ENCODE results near the gene PTPRU. TPM values are rescaled to one million over a fixed set of nuclear protein-coding genes. Genes with fewer than 3 reads are reported as not detected.

Gene PTPRU
- total and polyA plus RNA-seq, 2 experiments from 2014 or later = 8.0 to 105 TPM

DNA sequence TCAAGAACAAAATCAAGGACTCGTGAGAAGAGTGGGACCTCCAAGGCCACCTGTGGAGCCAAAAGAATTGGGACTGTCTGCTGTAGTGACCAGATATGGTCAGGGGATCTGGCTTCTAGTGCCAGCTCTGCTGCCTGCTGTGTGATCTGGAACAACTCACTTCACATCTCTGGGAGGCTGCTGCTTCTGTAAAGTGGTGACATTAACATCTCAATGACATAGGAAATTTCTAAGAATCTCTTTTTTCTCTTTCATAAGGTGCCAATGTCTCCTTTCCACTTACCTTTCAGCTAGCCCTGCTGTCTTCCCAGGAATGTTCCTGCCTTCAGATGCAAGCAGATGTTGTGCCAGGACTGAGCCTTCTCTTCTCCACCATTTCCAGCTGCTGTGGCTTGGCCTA is 49.6 kb upstream of the PTPRU start:
- Histone ChIP-seq H3F3A (replicated peaks; ENCODE audit: low read depth) (peaks cover 15% of the 10 kb centered on the region; the same call in 1 of the 2 replicates), H3K27ac (ENCODE audit: low read depth) (peak overlapping the region; percentile 88), H3K4me3 (peak overlapping the region; percentile 7; the same call in 1 of the 2 replicates), H3K4me2 (peak overlapping the region; percentile 44), H3K4me1 (ENCODE audit: insufficient read depth) (peaks cover 19% of the 10 kb centered on the region), H3K79me2 (replicated peaks; ENCODE audit: insufficient read depth) (no peaks in the 10 kb centered on the region), H4K20me1 (replicated peaks; ENCODE audit: insufficient read depth) (no peaks in the 10 kb centered on the region), H3K9me2 (ENCODE audit: insufficient read depth) (no peaks in the 10 kb centered on the region), H3K27me3 (ENCODE audit: insufficient read depth) (no peaks in the 10 kb centered on the region), H3K36me3 (ENCODE audit: insufficient read depth) (no peaks in the 10 kb centered on the region), H2AFZ (no peak overlapping the region)
- ATAC-seq = peak; percentile 35
- H3K27ac Mint-ChIP-seq = peak overlapping the region; percentile 71
- H3K9me3 Mint-ChIP-seq = peaks cover 5% of the 10 kb centered on the region; the same call in 2 of the 3 replicates
- peaks cover 6% of the 10 kb centered on the region for H3K36me3 Mint-ChIP-seq (ENCODE audit: low read depth)
- H3K4me1 Mint-ChIP-seq = peaks cover 34% of the 10 kb centered on the region
- peak; percentile 63 for DNase-seq (ENCODE audit: low spot score)
- peak overlapping the region; percentile 25; the same call in 1 of the 3 replicates for H3K4me3 Mint-ChIP-seq
- TF ChIP-seq EZH2phosphoT487 (IDR thresholded peaks at IDR 0.05; ENCODE audit: unreplicated experiment) (no peak), EZH2 (IDR thresholded peaks at IDR 0.05; ENCODE audit: low read depth, unreplicated experiment) (no peak), JUNB (IDR thresholded peaks at IDR 0.05; ENCODE audit: unreplicated experiment) (no peak), POLR2AphosphoS5 (IDR thresholded peaks at IDR 0.05; ENCODE audit: low read depth) (no peak), ZNF331 (CRISPR knock-in tag; IDR thresholded peaks at IDR 0.05; ENCODE audit: low read depth) (no peak)
- TF ChIP-seq, protein P1, sequence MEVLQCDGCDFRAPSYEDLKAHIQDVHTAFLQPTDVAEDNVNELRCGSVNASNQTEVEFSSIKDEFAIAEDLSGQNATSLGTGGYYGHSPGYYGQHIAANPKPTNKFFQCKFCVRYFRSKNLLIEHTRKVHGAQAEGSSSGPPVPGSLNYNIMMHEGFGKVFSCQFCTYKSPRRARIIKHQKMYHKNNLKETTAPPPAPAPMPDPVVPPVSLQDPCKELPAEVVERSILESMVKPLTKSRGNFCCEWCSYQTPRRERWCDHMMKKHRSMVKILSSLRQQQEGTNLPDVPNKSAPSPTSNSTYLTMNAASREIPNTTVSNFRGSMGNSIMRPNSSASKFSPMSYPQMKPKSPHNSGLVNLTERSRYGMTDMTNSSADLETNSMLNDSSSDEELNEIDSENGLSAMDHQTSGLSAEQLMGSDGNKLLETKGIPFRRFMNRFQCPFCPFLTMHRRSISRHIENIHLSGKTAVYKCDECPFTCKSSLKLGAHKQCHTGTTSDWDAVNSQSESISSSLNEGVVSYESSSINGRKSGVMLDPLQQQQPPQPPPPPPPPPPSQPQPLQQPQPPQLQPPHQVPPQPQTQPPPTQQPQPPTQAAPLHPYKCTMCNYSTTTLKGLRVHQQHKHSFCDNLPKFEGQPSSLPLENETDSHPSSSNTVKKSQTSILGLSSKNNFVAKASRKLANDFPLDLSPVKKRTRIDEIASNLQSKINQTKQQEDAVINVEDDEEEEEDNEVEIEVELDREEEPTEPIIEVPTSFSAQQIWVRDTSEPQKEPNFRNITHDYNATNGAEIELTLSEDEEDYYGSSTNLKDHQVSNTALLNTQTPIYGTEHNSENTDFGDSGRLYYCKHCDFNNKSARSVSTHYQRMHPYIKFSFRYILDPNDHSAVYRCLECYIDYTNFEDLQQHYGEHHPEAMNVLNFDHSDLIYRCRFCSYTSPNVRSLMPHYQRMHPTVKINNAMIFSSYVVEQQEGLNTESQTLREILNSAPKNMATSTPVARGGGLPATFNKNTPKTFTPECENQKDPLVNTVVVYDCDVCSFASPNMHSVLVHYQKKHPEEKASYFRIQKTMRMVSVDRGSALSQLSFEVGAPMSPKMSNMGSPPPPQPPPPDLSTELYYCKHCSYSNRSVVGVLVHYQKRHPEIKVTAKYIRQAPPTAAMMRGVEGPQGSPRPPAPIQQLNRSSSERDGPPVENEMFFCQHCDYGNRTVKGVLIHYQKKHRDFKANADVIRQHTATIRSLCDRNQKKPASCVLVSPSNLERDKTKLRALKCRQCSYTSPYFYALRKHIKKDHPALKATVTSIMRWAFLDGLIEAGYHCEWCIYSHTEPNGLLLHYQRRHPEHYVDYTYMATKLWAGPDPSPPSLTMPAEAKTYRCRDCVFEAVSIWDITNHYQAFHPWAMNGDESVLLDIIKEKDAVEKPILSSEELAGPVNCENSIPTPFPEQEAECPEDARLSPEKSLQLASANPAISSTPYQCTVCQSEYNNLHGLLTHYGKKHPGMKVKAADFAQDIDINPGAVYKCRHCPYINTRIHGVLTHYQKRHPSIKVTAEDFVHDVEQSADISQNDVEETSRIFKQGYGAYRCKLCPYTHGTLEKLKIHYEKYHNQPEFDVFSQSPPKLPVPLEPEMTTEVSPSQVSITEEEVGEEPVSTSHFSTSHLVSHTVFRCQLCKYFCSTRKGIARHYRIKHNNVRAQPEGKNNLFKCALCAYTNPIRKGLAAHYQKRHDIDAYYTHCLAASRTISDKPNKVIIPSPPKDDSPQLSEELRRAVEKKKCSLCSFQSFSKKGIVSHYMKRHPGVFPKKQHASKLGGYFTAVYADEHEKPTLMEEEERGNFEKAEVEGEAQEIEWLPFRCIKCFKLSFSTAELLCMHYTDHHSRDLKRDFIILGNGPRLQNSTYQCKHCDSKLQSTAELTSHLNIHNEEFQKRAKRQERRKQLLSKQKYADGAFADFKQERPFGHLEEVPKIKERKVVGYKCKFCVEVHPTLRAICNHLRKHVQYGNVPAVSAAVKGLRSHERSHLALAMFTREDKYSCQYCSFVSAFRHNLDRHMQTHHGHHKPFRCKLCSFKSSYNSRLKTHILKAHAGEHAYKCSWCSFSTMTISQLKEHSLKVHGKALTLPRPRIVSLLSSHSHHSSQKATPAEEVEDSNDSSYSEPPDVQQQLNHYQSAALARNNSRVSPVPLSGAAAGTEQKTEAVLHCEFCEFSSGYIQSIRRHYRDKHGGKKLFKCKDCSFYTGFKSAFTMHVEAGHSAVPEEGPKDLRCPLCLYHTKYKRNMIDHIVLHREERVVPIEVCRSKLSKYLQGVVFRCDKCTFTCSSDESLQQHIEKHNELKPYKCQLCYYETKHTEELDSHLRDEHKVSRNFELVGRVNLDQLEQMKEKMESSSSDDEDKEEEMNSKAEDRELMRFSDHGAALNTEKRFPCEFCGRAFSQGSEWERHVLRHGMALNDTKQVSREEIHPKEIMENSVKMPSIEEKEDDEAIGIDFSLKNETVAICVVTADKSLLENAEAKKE (CRISPR knock-in tag; IDR thresholded peaks at IDR 0.05) = peak; percentile 87
- H3K27me3 Mint-ChIP-seq (ENCODE audit: insufficient read depth, low read depth, poor library complexity) = peaks cover 19% of the 10 kb centered on the region

DNA sequence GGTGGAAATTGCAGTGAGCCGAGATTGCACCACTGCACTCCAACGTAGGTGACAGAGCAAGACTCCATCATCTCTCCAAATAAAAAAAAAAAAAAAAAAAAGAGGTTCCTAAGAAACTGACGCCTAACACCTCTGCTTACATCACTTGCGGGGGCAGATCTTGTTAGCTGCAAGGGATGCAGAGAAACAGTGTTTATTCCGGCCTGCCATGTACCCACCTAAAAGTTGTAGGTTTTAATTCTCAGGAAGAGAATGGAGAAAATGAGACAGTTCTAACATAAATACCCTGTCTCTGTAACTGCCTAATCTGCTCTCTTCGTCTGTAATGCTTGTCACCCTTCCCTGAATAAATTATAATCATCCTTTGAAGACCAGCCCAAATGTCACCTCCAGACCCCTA is 45.6 kb upstream of the PTPRU start:
- H3K27me3 ChIP-seq (ENCODE audit: insufficient read depth) = no peaks in the 10 kb centered on the region
- no peak for TF ChIP-seq POLR2AphosphoS5 (IDR thresholded peaks at IDR 0.05; ENCODE audit: low read depth)
- TF ChIP-seq STAT1 (IDR thresholded peaks at IDR 0.05; ENCODE audit: unreplicated experiment) = no peak
- TF ChIP-seq, protein P2, sequence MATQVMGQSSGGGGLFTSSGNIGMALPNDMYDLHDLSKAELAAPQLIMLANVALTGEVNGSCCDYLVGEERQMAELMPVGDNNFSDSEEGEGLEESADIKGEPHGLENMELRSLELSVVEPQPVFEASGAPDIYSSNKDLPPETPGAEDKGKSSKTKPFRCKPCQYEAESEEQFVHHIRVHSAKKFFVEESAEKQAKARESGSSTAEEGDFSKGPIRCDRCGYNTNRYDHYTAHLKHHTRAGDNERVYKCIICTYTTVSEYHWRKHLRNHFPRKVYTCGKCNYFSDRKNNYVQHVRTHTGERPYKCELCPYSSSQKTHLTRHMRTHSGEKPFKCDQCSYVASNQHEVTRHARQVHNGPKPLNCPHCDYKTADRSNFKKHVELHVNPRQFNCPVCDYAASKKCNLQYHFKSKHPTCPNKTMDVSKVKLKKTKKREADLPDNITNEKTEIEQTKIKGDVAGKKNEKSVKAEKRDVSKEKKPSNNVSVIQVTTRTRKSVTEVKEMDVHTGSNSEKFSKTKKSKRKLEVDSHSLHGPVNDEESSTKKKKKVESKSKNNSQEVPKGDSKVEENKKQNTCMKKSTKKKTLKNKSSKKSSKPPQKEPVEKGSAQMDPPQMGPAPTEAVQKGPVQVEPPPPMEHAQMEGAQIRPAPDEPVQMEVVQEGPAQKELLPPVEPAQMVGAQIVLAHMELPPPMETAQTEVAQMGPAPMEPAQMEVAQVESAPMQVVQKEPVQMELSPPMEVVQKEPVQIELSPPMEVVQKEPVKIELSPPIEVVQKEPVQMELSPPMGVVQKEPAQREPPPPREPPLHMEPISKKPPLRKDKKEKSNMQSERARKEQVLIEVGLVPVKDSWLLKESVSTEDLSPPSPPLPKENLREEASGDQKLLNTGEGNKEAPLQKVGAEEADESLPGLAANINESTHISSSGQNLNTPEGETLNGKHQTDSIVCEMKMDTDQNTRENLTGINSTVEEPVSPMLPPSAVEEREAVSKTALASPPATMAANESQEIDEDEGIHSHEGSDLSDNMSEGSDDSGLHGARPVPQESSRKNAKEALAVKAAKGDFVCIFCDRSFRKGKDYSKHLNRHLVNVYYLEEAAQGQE (IDR thresholded peaks at IDR 0.05; ENCODE audit: unreplicated experiment) = no peak
- TF ChIP-seq EZH2phosphoT487 (IDR thresholded peaks at IDR 0.05; ENCODE audit: unreplicated experiment) = no peak
- TF ChIP-seq NANOG (IDR thresholded peaks at IDR 0.05; ENCODE audit: borderline replicate concordance) = no peak
- TF ChIP-seq ZNF331 (CRISPR knock-in tag; IDR thresholded peaks at IDR 0.05; ENCODE audit: low read depth) = no peak
- TF ChIP-seq, protein P3, sequence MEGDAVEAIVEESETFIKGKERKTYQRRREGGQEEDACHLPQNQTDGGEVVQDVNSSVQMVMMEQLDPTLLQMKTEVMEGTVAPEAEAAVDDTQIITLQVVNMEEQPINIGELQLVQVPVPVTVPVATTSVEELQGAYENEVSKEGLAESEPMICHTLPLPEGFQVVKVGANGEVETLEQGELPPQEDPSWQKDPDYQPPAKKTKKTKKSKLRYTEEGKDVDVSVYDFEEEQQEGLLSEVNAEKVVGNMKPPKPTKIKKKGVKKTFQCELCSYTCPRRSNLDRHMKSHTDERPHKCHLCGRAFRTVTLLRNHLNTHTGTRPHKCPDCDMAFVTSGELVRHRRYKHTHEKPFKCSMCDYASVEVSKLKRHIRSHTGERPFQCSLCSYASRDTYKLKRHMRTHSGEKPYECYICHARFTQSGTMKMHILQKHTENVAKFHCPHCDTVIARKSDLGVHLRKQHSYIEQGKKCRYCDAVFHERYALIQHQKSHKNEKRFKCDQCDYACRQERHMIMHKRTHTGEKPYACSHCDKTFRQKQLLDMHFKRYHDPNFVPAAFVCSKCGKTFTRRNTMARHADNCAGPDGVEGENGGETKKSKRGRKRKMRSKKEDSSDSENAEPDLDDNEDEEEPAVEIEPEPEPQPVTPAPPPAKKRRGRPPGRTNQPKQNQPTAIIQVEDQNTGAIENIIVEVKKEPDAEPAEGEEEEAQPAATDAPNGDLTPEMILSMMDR (conservative IDR thresholded peaks at IDR 0.05; ENCODE audit: low read depth in 2 of 2) = no peak
- Mint-ChIP-seq H3K27ac (no peak overlapping the region), H3K4me3 (no peak overlapping the region), H3K9me3 (peaks cover 5% of the 10 kb centered on the region; the same call in 2 of the 3 replicates), H3K36me3 (ENCODE audit: low read depth) (peaks cover 26% of the 10 kb centered on the region), H3K4me1 (peaks cover 20% of the 10 kb centered on the region), H3K27me3 (ENCODE audit: insufficient read depth, low read depth, poor library complexity) (peaks cover 25% of the 10 kb centered on the region)
- peaks cover 13% of the 10 kb centered on the region for H3K4me1 ChIP-seq (ENCODE audit: insufficient read depth)
- peaks cover 9% of the 10 kb centered on the region; the same call in 1 of the 2 replicates for H3F3A ChIP-seq (replicated peaks; ENCODE audit: low read depth)
- H3K4me2 ChIP-seq = no peak overlapping the region
- H4K20me1 ChIP-seq (replicated peaks; ENCODE audit: insufficient read depth) = no peaks in the 10 kb centered on the region
- H3K79me2 ChIP-seq (replicated peaks; ENCODE audit: insufficient read depth) = no peaks in the 10 kb centered on the region
- ATAC-seq (no peak), DNase-seq (ENCODE audit: low spot score) (no peak)
- no peaks in the 10 kb centered on the region; the same call in 1 of the 2 replicates for H3K36me3 ChIP-seq (ENCODE audit: insufficient read depth)
- H3K27ac ChIP-seq (ENCODE audit: low read depth) = no peak overlapping the region
- no peaks in the 10 kb centered on the region for H3K9me2 ChIP-seq (ENCODE audit: insufficient read depth)
- no peak overlapping the region for H2AFZ ChIP-seq
- no peak overlapping the region for H3K4me3 ChIP-seq

Measured in GM23338 (cell line).